Measurements from ENCODE around the gene BABAM1. TPM values are rescaled to one million over a fixed set of nuclear protein-coding genes. Genes with fewer than 3 reads are reported as not detected.
"Not testable (repeated sequence)": the region's sequence is repeated elsewhere in the genome, so short reads cannot be mapped to it uniquely, and the experiment has no call there.

Gene BABAM1
- total and polyA plus RNA-seq, 9 donors, result 37.4 to 99.1 (median 57.9) TPM

DNA sequence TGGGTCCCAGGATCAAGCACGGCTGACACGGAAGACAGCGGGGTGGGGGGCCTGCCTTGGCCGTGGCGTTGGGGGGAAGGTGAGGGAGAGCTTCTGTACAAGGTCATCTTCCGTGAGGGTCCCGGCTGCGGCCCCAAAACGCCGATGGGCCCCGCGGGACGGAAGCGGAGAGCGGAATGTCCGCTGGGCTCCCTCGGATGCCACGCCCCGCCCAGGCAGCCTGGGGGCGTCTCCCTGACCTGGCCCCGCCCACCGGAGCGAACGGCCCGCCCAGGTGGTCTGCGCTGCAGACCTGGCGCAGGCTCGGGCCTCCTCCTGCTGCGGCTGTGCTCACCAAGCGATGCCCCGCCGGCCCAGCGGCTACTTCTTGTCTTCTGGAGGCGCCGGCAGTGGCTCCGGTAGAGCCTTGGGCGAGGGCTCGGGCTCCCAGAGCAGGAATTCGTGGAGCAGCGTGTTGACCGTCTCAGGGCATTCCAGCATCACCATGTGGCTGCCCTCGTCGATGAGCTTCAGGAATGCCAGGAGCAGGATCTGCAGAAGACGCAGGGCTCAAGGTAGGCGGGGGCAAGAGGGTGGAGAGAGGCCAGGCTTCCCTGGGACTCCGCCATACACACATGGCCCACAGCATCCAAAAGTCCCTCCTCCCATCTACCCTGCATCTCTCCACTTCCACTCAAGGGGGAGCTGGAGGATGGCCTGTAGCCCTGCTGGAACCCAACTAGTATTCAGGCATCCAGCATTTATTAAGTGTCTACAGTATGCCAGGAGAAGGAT, 25.2 kb downstream of the BABAM1 start:
- intact Hi-C loops (cut with DNase I), result loop anchor here in 1 of 4 donors (2.0 to 5.0 kb wide), 2 partner anchors 55 to 98 kb away; no protein-coding TSS in a partner anchor
- Histone ChIP-seq H3K27me3 (no peaks in the 10 kb centered on the region), H3K27ac (peak overlapping the region in 1 of 2 donors; percentile 74), H3K9me3 (no peaks in the 10 kb centered on the region), H3K36me3 (no peaks in the 10 kb centered on the region), H3K4me1 (ENCODE audit: insufficient read depth) (peaks cover 2% of the 10 kb centered on the region), H3K4me3 (peak overlapping the region; percentile 45)
- TF ChIP-seq POLR2A (IDR thresholded peaks at IDR 0.05), result no peak
- TF ChIP-seq, protein P1, sequence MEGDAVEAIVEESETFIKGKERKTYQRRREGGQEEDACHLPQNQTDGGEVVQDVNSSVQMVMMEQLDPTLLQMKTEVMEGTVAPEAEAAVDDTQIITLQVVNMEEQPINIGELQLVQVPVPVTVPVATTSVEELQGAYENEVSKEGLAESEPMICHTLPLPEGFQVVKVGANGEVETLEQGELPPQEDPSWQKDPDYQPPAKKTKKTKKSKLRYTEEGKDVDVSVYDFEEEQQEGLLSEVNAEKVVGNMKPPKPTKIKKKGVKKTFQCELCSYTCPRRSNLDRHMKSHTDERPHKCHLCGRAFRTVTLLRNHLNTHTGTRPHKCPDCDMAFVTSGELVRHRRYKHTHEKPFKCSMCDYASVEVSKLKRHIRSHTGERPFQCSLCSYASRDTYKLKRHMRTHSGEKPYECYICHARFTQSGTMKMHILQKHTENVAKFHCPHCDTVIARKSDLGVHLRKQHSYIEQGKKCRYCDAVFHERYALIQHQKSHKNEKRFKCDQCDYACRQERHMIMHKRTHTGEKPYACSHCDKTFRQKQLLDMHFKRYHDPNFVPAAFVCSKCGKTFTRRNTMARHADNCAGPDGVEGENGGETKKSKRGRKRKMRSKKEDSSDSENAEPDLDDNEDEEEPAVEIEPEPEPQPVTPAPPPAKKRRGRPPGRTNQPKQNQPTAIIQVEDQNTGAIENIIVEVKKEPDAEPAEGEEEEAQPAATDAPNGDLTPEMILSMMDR (IDR thresholded peaks at IDR 0.05), result peak in 2 of 3 donors; percentile 42 to 53
- TF ChIP-seq EP300 (IDR thresholded peaks at IDR 0.05), result no peak
- peak; percentile 60 to 89 (median 80) for DNase-seq
- 2 to 11% (median 6%) methylated on average over 36 to 46 of the region's 46 CpGs for WGBS, 3 donors

DNA sequence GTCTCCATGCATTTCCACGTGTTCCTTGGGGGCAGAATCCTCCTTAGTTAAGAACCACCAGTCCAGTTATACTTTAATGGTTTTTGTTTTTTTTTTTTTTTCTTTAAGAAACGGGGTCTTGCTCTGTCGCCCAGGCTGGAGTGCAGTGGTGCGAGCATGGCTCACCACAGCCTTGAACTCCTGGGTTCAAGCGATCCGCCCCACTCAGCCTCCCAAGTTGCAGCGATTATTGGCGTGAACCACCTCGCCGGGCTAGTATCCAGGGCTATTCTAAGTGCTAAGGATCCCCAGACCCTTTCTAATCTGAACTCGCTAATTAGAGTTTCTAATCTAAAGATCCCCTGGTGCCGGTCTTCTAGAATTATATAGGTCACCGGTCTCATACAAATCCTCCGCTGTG, 26.4 kb downstream of the BABAM1 start:
- no peaks in the 10 kb centered on the region for H3K27me3 ChIP-seq
- DNase-seq, result no peak
- no peaks in the 10 kb centered on the region for H3K36me3 ChIP-seq
- H3K4me1 ChIP-seq (ENCODE audit: insufficient read depth), result peaks cover 2% of the 10 kb centered on the region
- no peaks in the 10 kb centered on the region for H3K9me3 ChIP-seq
- 66 to 83% (median 73%) methylated on average over 14 of the region's 14 CpGs for WGBS, 3 donors
- intact Hi-C loops (cut with DNase I), result loop anchor here in 1 of 4 donors (2.0 to 5.0 kb wide), 2 partner anchors 54 to 97 kb away; no protein-coding TSS in a partner anchor
- TF ChIP-seq EP300 (IDR thresholded peaks at IDR 0.05) (no peak), POLR2A (IDR thresholded peaks at IDR 0.05) (no peak)
- TF ChIP-seq, protein P1 (IDR thresholded peaks at IDR 0.05), result no peak
- H3K4me3 ChIP-seq, result no peak overlapping the region
- H3K27ac ChIP-seq, result no peak overlapping the region

DNA sequence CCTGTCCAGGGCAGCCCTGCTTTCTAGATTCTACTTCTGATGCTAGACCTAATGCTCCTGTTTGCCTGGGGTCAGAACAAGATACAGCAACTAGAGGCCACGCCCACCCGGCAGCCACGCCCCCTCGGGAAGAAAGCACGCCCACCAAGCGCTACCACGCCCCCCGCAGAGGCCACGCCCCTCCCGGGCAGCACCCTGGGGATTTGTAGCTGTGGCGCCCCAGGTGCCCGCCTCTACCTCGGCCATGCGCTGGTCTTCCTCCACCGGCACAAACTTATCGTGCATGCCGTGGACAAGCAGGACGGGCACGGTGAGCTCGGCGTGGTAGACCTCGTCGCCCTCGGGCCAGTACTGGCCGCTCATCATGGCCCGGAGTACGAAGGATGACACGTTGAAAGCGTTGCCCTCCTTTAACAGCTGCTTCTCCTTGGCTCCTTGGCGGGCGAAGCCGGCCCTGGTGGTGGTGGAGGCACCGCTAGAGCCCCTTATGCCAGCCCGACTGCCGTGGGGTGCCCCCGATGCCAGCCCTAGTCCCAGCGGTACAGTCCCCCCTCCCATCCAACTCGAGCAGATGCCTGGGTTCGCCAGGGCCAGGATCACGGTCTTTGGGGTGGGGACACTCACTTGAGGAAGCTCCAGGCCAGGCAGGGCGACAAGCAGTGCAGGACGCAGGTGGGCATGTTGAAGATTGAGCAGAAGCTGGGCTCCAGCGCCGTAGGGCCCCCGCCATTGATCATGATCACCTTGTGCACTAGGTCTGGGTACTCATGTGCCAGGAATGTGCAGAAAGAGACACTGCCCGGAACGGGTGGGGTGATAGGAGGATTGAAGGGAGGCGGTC, 27.0 kb downstream of the BABAM1 start:
- Histone ChIP-seq H3K27ac (no peak overlapping the region), H3K4me3 (no peak overlapping the region), H3K4me1 (ENCODE audit: insufficient read depth) (peaks cover 2% of the 10 kb centered on the region), H3K27me3 (no peaks in the 10 kb centered on the region), H3K9me3 (no peaks in the 10 kb centered on the region), H3K36me3 (no peaks in the 10 kb centered on the region)
- peak in 3 of 5 donors; percentile 57 to 66 (median 65) for DNase-seq
- no peak for TF ChIP-seq EP300 (IDR thresholded peaks at IDR 0.05)
- 77 to 81% (median 79%) methylated on average over 47 to 48 of the region's 48 CpGs for WGBS, 3 donors
- intact Hi-C loops (cut with DNase I), result loop anchor here in 1 of 4 donors (5.0 kb wide), 1 partner anchor 53 kb away; no protein-coding TSS in a partner anchor

GRCh38 chr19:17295551-17295950, 28.3 kb downstream of the BABAM1 start:
- H3K4me1 ChIP-seq (ENCODE audit: insufficient read depth); H3K27ac ChIP-seq; H3K27me3 ChIP-seq; H3K4me3 ChIP-seq; H3K36me3 ChIP-seq; H3K9me3 ChIP-seq; DNase-seq; intact Hi-C loops (cut with DNase I): not testable (repeated sequence)
- 87 to 92% (median 88%) methylated on average over 6 of the region's 6 CpGs for WGBS, 3 donors

DNA sequence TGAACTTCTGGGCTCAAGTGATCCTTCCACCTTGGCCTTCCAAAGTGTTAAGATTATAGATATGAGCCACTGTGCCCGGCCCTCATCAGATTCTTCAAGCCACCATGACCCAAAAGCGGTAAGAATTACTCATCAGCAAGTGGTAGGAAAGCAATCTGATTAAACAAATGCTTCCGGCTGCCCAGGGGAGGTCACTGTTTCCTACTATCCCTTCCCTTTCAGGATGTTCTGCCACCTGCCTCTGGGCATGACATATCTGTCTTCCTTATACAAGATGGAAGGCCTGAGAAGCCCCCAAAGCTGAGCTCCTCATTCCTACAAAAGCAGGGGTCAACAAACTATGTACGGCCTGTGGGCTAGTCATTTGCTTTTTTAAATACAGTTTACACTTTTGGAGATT, 29.0 kb downstream of the BABAM1 start:
- Histone ChIP-seq H3K36me3 (no peaks in the 10 kb centered on the region), H3K27me3 (no peaks in the 10 kb centered on the region), H3K9me3 (no peaks in the 10 kb centered on the region), H3K4me1 (ENCODE audit: insufficient read depth) (peaks cover 2% of the 10 kb centered on the region), H3K4me3 (no peak overlapping the region), H3K27ac (no peak overlapping the region)
- 54 to 70% (median 63%) methylated on average over 4 of the region's 4 CpGs for WGBS, 3 donors
- TF ChIP-seq POLR2A (IDR thresholded peaks at IDR 0.05) (no peak), EP300 (IDR thresholded peaks at IDR 0.05) (no peak)
- TF ChIP-seq, protein P1 (IDR thresholded peaks at IDR 0.05), result no peak
- no peak for DNase-seq
- intact Hi-C loops (cut with DNase I), result no loop called here

All from ovary (tissue), 9 donors.